ENCODE results near the gene MANF.
"Not testable (repeated sequence)": the region's sequence is repeated elsewhere in the genome, so short reads cannot be mapped to it uniquely, and the experiment has no call there.

The MANF gene

DNA sequence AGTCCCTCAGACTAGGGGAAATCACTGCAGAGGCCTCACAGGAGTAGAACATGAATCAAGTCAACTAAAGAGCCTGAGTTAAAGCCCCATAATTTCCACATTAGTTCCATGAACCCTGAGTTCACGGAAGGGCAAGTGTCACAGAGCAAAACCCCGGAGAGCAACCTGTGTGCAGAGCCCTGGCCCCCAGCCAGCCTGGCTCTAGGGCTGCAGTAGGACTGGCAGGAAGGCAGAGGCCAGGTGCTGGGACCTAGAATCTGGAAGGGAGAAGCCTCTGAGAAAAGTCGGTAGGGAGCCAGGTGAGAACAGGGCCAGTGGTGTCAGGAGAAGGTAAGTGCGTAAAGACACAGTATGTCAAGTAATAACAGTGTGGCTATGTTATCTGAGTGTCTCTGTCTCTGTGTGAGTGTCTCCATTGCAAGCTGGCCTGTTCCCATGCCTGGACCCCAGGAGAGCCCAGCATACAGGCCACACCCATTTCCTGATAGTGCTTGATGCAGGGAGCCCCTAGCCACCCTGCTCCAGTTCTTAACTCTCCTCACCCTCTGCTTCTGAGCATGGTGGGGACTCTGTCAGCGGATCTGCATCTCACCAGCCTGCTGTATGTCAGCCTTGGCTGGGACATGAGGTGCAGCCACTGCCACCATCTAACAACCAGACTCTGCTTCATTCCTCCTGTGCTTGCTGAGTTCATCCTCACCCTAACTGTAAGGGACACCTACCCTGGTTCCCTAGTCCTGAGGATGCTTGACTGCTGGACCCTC, 11.3 kb upstream of the MANF start:
- no peak for DNase-seq

DNA sequence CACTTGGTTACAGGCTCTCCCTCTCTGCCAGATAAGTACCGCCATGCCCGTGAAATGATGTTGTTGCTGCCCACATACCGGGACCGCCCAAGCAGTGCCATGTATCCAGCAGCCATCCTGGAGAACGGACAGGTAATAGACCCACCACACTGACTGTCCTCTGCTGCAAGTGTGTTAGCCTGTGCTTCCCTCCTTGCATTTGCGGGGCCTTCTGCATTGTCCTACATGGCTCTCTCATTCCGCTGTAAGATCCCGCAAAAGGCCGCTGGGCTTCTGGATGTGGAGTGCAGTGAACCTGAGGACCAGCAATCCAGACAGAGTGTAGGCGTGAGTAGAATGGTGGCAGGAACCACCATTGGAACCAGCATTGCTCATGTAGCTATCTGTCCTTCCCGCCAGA, 10.6 kb upstream of the MANF start:
- no peak for DNase-seq

DNA sequence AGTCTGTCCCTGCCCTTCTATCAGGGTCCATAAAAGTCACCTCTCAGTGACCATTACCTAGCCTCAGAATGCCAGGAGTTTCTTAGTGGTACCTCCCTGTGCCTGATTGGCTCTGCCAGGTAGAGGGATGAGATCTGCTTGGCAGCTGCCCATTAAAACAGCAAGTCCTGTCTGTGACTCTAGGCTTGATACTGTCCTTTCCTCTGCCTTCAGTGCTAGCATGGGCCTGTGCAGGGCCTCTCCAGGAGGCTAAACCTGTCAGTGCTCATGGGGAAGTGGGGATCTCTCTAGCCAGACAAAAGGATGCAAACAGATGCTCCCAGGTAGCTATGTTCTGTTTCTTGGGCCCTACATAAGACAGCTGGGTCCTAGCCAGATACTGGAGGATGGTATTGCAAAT, 10.0 kb upstream of the MANF start:
- no peak for DNase-seq

DNA sequence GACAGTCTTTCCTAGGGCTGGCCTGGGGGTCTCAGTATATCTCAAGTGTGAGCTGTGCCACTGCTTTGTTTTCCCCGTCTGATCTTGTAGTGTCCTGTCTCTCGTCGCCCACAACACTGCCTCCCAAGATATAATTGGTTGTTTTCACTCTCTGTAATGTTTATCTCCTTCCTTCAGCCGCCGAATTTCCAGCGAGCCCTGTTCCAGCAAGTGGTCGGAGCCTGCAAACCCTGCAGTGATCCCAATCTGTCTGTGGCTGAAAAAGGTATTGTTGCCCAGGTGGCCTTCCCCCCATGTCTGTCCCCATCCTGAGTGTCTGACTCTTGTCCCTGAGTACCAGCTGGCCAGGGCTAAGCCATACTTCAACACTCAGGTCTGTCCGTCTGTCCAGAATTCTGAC, 9.5 kb upstream of the MANF start:
- no peak for DNase-seq

DNA sequence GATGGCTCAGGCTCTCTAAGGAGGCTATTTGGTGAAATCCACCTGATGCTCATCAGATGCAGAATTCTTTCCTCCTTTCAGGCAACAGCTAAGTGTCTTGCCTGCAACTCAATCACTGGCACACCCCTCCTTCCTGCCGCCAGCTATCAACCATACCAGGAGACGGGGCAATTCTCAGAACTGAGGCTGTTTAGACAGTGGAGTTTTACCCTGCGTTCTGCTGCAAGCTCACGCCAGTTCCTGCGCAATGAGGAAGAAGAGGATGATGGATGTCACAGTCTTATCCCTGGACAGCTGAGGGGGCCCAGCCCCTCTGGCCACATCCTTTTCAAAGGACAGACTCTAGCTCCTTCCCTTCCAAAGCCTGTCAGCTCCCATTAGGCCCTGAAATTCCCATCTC, 7.0 kb upstream of the MANF start:
- DNase-seq: no peak

DNA sequence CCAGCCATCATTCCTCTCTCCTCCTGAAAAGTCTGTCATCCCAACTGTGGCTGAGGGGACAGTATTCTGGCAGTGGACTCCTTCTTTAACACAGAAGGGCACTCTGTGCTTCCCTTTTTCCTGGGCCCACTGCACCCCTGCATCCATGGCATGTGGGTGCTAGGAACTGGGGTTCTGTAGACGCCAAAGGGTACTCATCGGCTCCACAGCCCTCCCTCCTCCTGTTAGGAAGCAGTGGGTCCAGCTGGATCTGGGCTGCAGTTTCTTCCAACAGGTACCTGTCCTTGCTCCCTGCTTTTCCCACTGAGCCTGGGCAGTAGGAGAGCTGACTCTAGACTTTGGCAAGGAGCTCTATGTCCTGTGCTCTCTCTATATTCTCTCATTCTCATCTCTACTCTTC, 6.4 kb upstream of the MANF start:
- DNase-seq: no peak

DNA sequence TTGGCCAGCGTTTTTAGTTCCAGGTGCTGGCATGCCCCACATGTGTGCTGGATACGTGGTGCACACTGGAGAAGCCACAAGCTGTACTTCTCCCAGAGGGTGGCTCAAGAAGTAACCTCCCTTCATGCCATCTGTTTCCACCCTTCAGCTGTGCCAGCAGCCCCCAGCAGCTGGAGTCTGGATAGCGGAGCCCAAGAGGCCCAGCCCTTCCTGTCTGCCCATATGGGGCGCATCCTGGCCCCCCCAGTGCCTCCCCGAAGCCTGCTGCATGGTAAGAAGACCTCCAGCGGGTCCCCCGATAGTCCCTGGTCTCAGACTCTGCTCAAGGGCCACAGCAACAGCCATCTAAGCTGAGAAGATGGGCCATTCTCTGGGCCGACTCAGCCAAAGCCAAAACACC, 5.8 kb upstream of the MANF start:
- no peak for DNase-seq

DNA sequence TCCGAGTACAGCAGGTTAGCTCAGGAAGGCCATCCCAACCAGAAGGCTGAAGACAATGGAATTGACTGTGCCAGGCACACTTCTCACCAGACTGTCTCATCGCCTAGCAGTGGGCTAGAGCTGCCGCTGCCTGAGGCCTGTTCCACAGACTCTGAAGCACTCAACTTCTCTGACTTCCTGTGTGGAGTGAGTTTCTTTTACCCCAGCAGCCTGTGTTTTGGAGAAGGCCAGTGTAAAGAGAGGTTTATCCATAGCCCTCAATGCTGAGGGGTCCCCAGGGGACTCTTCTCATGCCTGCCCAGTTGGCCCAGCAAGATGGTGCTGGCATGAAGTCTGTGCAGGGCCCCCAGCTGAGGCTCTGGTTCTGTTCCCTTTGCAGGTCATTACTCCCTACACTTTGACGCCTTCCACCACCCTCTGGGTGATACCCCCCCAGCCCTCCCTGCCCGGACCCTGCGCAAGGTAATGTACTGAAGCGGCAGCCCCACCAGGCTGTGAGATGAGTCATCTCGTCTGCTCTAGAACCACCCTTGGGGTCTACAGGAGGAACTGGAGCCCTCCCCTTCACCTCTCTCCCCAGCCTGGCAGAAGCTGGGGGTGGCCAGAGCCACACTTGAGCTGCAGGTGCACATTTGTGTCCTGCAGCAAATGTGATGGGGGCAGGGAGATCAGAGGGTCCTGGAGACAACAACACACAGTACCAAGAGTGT, 5.2 kb upstream of the MANF start:
- DNase-seq: no peak

DNA sequence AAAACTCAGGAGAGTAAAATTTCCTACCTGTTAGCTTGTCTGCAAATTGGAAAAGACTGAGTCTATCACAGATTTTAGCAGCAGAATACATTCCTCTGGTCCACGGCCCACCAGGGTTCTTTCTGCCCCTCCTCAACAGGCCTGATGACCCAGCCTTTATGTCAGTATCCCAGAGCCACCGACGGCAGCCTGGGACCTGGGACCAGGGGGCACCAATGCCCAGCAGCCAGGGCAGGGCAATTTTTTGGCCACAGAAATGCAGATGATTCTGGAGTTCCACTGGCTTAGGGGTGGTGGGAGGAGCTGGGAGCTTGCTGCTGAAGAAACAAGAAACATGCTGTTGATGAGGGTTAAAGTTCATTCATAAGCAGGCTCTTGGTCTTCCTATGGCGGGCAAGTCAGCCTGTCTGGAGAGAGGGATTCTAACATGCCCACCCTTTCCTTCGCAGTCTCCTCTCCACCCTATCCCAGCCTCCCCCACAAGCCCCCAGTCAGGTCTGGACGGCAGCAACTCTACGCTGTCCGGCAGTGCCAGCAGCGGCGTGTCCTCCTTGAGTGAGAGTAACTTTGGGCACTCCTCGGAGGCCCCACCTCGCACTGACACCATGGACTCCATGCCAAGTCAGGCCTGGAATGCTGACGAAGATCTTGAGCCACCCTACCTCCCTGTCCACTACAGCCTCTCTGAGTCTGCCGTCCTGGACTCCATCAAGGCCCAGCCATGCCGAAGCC, 4.3 kb upstream of the MANF start:
- DNase-seq: no peak

DNA sequence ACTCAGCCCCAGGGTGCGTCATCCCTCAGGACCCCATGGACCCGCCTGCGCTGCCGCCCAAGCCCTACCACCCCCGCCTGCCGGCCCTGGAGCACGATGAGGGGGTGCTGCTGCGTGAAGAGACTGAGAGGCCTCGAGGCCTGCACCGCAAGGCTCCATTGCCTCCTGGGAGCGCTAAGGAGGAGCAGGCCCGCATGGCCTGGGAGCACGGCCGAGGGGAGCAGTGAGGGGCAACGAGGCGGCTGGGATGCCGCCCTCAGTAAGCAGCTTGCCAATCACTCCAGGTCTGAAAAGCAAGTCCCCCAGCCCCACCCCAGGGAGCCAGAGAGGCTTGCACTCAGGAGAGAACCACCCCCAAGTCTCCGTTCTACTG, 3.8 kb upstream of the MANF start:
- no peak for DNase-seq

DNA sequence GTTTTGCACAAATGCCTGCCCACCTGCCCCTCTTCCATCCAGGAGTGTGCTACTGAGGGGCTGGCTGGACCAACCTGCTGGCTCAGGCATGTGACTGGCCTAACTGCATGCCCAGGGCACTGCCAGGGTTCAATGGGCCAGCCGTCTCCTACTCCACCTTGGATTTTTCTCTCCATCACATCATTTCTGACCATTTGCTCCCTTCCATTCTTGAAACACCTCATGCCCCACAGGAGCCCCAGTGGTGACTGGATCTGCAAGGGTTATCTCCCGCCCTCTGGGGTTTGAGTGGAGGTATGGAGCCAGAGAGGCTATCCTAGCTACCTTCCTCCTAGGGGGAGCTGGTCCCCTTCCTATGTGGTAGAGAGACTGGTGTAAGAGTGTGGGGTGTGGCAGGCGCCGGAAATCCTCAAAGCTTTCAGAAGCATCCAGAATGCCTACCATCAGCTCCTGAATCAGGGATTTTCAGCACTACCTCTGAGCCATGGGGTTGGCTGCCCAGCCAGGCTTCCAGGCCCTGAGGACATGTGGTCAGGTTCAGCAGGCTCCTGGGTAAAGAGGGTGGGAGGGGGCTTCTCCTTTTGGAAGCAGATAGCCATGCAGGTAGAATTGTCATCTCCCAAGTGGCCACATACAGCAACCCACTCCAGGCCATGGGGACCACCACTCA, 2.9 kb upstream of the MANF start:
- DNase-seq: no peak

DNA sequence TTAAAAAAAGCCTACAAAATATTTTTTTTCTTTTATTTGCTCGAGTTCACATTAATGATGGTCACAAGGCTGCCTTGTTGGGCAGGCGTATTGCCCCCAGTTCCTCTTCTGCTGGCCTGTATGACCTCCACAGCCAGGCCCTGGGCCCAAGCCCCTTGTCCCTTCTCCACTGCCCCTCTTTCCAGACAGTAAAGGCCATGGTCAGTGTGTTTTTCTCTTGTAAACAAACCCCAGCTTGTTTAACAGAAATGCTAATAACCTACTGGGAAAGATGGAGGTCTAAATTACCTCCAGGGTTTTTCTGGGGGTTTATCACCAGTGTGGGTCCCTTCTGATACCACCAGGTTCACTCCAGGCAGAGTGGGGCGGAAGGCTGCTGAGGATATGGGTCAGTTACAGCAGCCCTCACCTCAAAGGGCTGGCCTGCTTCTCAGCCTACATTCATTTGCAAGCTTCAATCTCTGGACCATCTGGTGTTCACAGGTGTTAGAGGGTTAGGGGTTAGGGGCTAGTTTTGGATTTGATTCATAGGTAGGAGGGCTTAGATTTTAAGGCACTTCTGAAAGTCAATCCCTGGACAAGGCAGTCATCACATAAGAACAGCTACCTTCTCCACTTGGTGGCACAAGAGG, 2.0 kb upstream of the MANF start:
- DNase-seq: no peak

DNA sequence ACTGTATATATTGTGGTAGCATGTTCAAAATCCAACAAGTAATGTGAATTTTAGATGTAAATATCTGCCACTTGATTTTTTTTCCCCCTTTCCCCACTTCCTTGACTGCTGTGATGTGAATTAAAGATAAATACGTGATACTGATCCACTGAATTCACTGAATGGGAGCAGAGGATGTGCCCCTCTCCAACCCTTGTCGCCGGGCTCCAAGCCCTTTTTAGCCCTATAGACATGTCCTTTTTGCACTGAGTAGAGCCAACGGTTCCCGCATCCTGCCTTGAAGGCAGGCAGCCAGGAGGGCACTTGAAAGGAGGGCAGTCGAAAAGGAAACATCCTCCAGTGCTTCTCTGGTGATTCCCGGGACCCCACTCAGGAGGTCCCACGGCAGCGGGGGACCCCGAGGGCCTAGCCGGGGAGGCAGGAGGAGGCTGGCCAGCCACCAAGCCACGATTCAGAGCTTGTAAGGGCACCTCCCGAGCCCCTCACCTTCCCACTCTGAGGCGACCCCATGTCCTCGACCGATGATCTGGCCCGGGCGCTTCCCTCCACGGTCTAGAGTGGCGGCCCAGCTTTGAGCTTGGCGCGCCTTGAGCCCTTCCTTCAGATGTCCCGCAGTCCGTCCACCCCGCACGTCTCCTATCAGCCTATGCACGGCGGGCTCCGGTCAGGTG, 901 bp upstream of the MANF start:
- DNase-seq: no peak

DNA sequence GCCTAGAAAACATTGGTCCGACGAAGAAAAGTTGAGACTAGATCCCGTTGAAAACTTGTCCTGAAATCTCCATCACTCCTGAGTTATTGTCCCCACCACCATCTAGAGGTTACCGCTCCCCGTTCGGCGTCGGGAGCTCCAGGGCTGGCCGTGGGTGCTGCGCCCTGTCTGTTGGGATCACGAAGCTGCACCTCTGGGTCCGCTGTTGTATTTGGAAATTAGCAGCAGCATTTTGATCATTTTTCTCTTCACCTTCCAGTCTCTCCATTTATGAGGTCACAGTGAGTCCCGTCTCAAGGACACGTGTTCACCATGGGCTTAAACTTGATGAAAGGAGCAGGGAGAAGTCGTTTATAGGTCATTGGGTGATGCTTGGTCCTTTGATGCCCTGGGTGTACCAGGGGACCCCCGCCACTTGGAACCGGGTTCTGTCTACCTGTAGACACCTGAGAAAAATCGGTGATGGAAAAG, 565 bp downstream of the MANF start:
- DNase-seq: no peak

DNA sequence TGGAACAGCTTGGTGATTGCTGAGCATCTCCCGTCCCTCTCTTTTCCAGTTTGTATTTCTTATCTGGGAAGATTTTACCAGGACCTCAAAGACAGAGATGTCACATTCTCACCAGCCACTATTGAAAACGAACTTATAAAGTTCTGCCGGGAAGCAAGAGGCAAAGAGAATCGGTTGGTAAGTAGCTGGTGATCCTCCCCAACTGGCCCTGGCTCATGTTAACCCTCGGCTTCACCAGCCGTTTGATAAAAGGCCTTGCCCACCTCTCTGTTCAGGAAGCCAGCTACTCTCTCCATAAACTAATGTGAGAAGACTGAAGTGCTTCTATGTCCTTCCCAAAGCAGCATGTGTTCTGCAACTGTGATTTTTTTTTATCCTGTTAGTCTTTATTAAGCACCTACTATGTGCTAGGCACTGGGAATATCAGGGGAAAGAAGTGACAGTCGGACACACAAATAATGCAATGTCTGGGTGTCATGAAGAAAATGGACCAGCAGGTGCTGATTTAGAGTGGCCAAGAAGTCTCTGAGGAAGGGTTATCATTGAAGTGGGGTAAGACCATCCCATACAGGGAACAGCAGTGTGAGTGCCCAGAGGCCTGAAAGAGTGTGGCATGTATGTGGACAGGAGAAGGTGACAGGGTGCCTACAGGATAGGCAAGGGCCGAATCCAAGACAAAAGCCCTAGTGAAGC, 1.2 kb downstream of the MANF start:
- no peak for DNase-seq

DNA sequence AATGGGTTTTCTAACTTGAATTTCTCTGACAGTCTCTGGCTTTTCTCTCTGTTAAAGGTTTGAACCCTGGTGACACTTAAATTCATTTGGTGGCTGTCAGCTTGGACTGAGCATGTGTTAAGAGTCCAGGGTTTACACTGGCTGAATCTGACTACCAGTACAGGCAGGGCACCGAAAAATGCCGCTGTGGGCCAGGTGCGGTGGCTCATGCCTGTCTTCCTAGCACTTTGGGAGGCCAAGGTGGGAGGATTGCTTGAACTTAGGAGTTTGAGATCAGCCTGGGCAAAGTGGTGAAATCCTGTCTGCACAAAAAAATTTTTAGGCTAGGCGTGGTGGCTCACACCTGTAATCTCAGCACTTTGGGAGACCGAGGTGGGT, 1.8 kb downstream of the MANF start:
- no peak for DNase-seq

DNA sequence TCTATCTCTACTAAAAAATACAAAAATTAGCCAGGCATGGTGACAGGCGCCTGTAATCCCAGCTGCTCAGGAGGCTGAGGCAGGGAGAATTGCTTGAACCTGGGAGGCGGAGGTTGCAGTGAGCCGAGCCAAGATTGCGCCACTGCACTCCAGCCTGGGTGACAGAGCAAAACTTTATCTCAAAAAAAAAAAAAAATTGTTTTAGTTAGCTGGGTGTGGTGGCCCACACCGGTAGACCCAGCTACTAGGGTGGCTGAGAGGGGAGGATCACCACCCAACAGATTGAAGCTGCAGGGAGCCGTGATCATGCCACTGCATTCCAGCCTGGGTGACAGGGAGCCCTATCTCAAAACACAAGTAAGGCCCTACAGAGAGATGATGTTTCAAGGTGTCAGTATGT, 2.2 kb downstream of the MANF start:
- not testable (repeated sequence) for DNase-seq

DNA sequence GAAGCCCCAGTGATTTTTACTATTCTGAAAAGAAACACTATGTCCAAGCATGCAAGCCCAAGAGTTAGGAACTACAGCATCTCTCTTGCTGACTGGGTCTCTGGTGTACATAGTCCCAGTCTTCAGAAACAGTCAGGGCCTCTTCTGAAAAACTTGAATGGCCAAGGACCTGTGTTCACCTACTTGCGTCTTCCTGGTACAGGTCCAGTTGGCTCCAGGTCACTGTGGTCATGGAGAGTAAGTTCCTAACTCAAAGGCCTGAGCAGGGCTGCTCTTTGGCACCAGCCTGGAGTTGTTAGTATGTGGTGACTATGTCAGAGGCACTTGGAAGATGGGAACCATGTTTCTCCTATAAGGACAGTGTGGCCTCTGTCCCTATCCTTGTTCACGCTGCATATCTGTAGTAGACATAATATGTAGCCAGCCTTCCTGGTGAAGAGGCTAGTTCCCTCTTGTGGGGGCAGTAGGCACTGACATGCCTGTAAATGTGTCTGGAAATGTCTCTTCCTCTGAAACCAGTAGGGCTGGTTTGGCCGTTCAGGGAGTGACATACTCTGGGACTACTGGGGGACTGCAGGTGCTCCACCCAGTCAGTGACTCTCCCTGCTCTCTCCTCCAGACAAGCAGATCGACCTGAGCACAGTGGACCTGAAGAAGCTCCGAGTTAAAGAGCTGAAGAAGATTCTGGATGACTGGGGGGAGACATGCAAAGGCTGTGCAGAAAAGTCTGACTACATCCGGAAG, 3.4 kb downstream of the MANF start:
- no peak for DNase-seq

DNA sequence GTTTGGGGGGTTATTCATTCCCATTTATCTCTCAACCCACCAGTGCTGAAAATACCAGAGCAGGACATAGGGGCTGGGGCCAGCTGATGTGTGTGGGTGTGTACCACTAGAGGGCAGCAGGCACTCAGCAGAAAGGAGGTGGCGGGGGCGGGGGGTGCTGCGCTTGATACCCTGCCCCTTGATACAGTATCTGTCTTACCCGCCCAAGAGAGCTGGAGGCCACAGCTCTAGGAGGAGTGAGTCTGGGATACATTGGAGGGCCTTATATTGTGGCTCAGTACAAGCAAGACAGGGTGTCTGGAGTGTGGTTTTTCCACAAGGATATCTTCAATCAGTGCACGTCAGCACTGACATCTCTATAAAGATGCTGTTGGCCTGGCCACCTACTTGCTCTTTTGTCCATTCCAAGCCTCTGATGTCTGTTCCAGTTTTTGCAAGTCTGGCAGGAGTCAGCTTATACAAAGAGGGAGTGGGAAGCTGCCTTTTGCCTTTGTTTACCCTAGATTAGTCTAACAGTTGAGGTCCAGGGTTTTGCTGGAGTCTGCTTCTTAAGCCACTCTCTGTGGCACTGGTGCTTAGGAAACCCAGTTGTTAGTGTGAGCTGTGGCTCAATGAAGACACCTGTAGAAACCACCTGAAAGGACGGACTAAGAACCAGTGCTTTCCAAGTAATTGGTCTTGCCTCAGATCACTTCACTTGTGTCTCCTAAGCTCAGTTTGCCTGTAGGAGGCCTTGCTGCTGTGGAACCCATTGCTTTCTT, 4.5 kb downstream of the MANF start:
- no peak for DNase-seq
